Bone marrow (tissue), 2 donors: Measurements from ENCODE around the gene RBPJ.
A peak's percentile ranks its signal among the peaks of the same experiment; 100 is the strongest.

Source experiments
- DNase-seq, 2 donors: peaks; one replicate each; lab custom pipeline; 2025; lab: John Stamatoyannopoulos, UW

The RBPJ gene

GRCh38 chr4:26320538-26321372 is at the start of gene RBPJ:
RBPJ (plus strand) TSS chr4:26321014; CDS start chr4:26321029, 15 bp downstream.
- peak; percentile 86 to 90 for DNase-seq

DNA sequence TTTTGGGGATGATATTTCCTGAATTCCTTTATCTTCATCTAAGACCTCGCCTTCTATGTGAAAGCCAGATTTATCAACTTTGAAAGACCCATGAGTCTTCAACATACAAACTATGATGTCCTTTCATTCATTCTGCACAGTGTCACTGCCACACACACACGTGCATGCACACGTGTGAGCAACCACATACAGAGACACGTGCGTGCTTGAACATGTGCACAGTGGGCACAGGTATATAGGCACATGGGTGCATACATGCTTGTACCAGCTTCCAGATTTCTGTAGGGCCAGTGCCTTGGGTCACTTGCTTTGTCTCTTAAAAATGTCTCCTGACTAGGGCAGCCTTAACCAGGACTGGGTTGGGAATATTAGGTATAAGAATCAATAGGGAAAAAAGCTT is 49.1 kb upstream of the RBPJ start:
- no peak for DNase-seq

DNA sequence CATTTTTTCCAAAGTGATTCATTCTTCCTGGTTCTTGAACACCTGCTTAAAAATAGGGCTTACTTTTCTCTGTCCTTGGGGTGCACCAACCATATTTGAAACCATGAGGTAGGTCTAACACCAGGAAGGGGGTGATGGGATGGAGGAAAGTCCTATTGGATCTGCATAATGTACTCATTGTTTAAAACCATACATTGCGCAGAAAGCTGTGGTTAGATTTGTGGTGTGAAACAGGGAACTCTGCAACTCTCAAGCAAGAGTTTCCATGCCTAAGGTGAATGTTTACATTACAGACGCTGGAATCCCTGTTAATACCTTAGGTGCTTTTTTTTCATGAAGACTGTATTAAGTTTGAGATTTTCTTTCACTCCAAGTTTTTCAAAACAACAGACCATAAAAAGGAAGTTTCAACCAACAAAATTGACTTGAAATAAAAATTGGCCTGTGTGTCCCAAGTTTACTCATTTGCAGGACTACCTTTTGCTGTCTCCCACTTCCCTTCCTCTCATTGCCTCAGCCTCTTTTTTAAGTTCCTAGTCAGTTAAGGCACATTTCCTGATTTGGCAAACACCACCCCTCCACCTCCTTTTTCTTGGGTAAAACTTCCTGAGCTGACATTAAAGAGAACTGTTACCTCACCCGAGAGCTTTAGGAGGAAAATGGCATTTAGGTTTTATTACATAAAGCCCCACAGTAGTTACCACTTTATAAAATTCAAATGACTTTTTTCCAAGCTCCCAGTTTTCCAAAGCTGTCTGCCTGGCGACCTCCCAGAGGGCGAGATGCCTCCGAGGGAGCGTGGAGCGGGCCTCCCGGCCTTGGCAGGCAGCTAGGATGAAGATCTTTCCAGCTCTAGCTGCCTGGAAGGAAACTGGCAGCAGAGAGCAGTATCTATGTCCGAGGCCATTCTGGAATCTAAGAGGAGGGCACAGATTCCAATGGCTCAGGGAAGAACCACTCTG is 47.9 kb upstream of the RBPJ start:
- no peak for DNase-seq

DNA sequence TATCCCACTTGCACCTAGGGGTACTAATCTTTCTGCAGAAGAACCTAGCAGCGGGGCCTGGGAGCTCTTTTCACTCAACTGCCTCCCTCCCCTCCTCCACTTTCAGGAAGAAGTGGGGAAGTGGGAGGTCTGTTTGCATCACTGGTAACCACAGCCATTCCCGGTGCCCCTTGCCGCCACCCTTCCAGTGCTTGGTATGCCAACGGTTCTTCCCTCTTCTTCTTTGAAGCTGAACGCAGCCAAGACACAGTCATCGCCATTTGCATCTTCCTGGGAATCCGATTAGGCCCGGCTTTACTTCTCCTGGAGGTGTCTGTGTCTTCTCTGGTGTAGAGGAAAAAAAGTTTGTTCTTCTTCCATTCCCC is 47.2 kb upstream of the RBPJ start:
- no peak for DNase-seq

DNA sequence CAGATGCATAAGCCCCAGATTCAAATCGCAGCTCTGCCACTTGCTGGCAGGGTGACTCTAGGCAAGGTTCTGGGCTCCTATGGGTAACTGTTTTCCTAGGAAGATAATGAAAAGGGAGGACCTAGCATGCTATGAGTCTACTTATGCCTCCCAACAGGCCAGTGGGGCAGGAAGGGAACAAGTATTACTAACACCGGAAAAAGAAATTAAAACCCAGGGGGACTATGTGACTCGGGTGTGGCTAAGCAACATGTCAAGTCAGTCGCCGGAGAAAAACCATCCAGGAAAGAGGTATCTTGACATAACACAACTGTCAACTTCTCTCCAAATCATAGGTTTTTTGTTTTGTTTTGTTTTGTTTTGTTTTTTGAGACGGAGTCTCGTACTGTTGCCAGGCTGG is 45.5 kb upstream of the RBPJ start:
- DNase-seq: no peak

DNA sequence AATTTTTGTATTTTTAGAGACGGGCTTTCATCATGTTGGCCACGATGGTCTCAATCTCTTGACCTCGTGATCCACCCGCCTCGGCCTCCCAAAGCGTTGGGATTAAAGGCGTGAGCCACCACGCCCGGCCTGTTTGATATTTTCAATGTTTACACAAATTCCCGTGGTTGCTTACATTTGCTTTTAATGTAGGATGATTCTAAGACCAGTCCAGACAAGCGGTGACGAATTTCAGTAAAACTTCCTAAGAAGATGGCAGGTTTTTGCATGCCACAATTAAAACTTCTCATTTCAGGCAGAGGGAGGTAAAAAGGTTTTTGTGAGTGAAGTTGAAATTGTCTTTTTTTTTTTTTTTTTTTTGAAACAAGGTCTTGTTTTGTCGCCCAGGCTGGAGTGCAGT is 41.4 kb upstream of the RBPJ start:
- no peak for DNase-seq

GRCh38 chr4:26281881-26282280 is 38.9 kb upstream of the RBPJ start:
- DNase-seq: no peak

DNA sequence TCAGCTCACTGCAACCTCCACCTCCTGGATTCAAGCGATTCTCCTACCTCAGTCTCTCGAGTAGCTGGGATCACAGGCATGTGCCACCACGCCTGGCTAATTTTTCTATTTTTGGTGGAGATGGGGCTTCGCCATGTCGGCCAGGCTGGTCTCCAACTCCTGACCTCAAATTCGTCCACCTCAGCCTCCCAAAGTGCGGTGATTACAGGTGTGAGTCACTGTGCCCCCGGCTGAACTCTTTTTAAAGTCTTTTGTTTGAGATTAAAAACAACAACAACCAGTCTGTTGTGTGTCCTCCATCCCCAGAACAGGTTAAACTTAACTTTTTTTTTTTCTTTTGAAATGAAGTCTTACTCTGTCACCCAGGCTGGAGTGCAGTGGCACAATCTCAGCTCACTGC is 36.3 kb upstream of the RBPJ start:
- DNase-seq: no peak

DNA sequence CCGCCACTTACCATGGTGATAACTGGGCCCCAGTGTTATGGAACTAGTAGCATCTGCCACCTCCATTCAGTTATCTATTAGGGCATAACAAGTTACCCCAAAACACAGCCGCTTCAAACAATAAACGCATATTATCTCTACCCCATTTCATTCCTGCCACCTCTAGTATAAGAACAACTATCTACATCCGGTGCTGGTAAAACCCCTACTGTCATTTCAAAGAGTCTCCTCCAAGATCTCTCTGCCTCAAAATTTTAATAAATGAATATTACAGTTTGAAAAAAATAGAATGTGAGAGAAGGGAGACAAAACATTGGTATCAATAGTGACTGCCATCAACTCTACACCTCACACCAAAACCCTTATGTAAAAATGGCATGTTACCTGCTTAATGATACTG is 35.5 kb upstream of the RBPJ start:
- DNase-seq: no peak

GRCh38 chr4:26287756-26288155 is 33.1 kb upstream of the RBPJ start:
- DNase-seq: no peak

DNA sequence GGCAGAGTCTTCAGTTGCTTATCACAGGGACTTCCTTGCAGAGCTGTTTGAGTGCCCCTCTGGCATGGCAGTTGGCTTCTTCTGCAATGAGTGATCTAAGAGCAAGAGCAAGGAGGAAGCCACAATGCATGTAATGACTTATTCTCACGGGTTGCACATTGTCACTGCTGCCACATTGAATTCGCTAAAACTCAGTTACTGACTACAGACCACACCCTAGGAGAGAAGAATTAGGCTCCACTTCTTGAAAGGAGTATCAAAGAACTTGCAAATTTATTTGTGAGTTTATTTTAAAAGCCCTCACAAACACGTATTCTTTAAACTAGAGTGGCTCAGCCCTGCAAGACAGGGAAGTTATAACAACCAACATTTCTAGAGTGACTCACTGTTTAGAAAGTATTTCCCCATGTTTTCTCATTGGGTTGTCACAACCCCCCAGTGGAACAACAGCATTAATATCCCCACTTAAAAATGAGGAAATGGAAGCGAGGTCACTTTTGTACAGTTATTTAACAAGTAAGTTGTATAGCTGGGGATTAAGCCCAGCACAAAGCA is 32.4 kb upstream of the RBPJ start:
- peak; percentile 32 to 96 for DNase-seq

DNA sequence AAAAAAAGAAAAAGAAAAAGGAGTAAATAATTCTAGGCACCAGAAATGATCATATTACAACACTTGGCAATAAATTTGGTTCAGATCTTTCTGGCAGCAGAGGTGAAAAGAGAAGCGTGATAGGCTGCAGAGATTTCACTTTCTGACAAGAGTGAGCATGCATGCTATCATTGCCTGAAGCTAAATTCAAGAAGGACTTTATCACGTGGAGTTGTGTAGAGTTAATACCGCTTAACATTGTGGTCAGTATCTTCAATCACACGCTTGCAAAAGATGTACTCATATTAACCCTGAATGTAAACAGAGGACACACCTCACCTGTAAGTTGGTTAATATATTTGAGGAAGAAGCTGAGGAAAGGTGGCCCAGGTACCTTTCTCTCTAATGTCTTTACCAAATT is 31.4 kb upstream of the RBPJ start:
- no peak for DNase-seq

- no peak for DNase-seq
Observed at GRCh38 chr4:26290321-26290720, 30.5 kb upstream of the RBPJ start.

DNA sequence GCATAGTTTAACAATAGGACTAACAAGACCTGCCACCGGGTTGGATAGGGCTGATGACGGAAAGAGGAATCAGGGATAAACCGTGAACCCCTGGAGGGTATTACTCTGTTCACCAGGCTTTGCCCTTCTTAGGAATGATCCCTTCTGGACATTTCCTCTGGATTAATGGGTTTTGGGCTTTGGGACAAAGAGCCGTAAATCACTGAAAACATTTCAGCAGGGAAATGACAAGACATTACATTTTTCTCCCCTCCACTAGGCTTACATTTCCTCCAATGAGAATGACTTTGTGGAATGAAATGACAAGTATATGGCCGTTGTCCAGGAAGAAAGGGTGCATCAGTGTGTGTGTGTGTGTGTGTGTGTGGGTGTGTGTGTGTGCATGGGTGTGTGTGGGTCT is 25.9 kb upstream of the RBPJ start:
- no peak for DNase-seq

DNA sequence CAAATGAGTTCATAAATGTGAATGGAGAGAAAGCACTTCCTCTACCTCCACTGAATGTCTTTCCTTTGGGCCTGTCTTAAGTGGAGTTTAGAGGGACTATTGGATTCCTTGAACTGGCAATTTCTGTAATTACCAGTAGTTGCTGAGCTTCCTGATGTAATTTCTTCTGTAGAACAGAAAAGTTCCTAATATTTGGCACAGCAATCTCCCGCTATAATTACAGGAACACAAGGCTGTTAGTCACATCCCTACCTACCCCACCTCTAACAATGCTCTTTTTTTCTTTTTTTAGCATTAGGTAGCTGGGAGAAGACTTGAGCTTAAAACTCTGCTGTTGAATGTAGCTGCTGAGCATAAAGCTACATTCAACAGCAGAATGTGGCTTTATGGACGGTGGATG is 24.8 kb upstream of the RBPJ start:
- no peak for DNase-seq

GRCh38 chr4:26296514-26296913 is 24.3 kb upstream of the RBPJ start:
- DNase-seq: no peak

GRCh38 chr4:26297219-26297618 is 23.6 kb upstream of the RBPJ start:
- DNase-seq: no peak

DNA sequence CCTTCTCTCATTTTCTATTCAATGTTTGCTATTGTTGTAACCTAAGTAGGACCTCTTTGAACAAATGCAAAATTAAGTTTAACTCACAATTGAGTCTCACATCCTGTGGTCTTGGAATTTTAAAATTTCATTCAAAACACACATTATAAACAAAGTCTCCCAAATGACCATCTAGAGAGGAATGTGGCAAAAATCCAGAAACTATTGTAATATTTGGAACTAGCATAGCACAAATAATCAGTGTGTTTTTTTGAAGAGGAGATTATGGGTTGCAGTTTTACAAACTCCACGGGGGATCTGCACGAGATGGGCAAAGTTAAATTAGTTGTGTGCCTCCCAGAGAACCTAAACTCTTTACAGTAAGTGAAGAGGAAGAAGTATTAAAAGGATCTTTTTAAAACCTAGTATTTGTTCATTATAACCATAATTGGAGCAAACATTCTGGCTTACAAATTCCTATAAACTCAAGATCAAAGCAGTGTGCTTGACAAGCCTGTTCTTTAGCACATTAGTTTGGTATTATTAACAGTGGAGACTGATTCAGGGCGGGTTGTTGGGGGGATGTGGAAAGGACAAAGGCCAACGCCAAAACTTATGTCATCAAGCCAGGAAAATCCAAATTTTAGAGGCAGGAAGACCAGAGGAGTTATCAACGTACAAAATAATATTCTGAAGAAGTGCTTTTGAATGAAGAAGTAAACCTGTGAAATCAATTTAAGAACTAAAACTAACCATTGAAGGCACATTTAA is 22.4 kb upstream of the RBPJ start:
- DNase-seq: no peak

DNA sequence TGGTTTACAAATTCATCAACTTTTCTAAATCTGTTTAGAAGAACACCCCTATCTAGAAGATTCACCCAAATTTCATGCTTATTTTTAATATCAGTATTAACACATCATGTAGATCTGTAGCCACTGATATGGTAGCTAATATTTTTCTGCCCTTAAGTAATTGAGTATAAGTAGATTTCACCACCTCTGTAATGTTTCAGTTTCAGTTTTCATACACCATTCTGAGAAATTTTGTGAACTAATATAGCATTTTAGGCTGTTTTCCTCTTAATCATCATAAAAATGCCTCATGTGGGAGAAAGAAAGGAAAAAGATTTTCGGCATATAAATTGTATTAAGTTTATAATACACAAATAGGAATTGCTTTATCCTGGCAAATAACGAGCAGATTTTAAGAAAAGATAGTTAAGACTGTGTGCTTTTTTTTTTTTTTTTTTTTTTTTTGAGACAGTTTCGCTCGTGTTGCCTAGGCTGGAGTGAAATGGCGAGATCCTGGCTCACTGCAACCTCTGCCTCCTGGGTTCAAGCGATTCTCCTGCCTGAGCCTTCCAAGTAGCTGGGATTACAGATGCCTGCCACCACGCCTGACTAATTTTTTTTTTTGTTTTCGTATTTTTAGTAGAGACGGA is 21.4 kb upstream of the RBPJ start:
- DNase-seq: no peak

GRCh38 chr4:26300314-26301307 is 20.2 kb upstream of the RBPJ start:
- DNase-seq: no peak
